C4-2B (cell line): ENCODE data around the gene DYNLT4.

ENCODE experiments used
- CTCF ChIP-seq: fragments of 450-650 bp; conservative IDR thresholded peaks from 2 replicates; pipeline ENCODE4 v1.5.1; 2017; ENCODE audit warnings: mild to moderate bottlenecking
- ZFX ChIP-seq: fragments of 450-650 bp; IDR thresholded peaks from 2 replicates; pipeline ENCODE4 v1.6.1; 2017

DNA sequence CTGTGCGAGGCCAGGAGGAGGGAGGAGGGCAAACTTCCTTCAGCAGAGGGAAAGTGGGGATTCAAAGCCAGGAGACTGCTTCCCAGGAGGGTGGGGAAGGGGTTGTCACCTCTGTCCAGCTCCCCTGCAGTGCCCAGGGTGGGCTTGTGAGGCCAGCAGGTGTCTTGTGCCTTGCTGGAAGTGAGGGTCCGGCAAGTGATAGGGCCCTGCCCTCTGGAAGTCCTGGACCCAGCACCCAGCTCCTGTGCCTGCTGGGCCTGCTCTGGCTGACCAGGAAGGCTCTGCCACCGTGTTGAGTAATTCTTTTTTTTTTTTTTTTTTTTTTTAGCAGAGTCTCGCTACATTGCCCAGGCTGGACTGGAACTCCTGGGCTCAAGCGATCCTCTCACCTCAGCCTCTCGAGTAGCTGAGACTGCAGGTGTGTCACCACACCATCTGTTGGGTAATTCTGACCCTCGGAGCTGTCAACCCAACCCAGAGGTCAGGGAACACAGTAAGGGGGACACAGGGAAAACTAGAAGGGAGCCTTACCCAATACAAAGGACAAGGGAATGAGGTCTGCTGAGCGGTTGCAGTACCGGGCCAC is 20.2 kb downstream of the DYNLT4 start:
- TF ChIP-seq CTCF (no peak), ZFX (no peak)
